ENCODE measurements around the gene PSD2.

Gene PSD2

GRCh38 chr5:139837711-139838380, 42.2 kb downstream of the PSD2 start:
- DNase-seq (ENCODE audit: low spot score) = no peak

GRCh38 chr5:139838381-139839197, 43.0 kb downstream of the PSD2 start:
- DNase-seq (ENCODE audit: low spot score) = no peak

GRCh38 chr5:139839232-139839815, 43.7 kb downstream of the PSD2 start:
- DNase-seq (ENCODE audit: low spot score) = no peak

GRCh38 chr5:139839918-139840317, 44.3 kb downstream of the PSD2 start:
- DNase-seq (ENCODE audit: low spot score) = no peak

- DNase-seq (ENCODE audit: low spot score) = no peak
Measured at GRCh38 chr5:139841549-139841948, 45.9 kb downstream of the PSD2 start.

GRCh38 chr5:139842321-139842720, 46.7 kb downstream of the PSD2 start:
- DNase-seq (ENCODE audit: low spot score) = no peak

- no peak for DNase-seq (ENCODE audit: low spot score)
Measured at GRCh38 chr5:139843991-139844390, 48.4 kb downstream of the PSD2 start.

- peak; percentile 91 for DNase-seq (ENCODE audit: low spot score)
Measured at GRCh38 chr5:139844472-139845145, 49.0 kb downstream of the PSD2 start.

- no peak for DNase-seq (ENCODE audit: low spot score)
Measured at GRCh38 chr5:139845846-139846681, 50.5 kb downstream of the PSD2 start.

GRCh38 chr5:139847091-139847490, 51.5 kb downstream of the PSD2 start:
- no peak for DNase-seq (ENCODE audit: low spot score)

- DNase-seq (ENCODE audit: low spot score) = peak; percentile 88
Measured at GRCh38 chr5:139847790-139848507, 52.3 kb downstream of the PSD2 start.

- DNase-seq (ENCODE audit: low spot score) = peak; percentile 71
Measured at GRCh38 chr5:139848508-139849100, 53.0 kb downstream of the PSD2 start.

GRCh38 chr5:139849501-139849900, 53.9 kb downstream of the PSD2 start:
- no peak for DNase-seq (ENCODE audit: low spot score)

- DNase-seq (ENCODE audit: low spot score) = no peak
Measured at GRCh38 chr5:139849942-139850341, 54.3 kb downstream of the PSD2 start.

GRCh38 chr5:139850423-139851016, 54.9 kb downstream of the PSD2 start:
- DNase-seq (ENCODE audit: low spot score) = no peak

- DNase-seq (ENCODE audit: low spot score) = no peak
Measured at GRCh38 chr5:139851558-139851957, 56.0 kb downstream of the PSD2 start.

GRCh38 chr5:139852696-139853095, 57.1 kb downstream of the PSD2 start:
- no peak for DNase-seq (ENCODE audit: low spot score)

- DNase-seq (ENCODE audit: low spot score) = no peak
Measured at GRCh38 chr5:139854029-139854605, 58.5 kb downstream of the PSD2 start.

GRCh38 chr5:139854953-139855352, 59.3 kb downstream of the PSD2 start:
- no peak for DNase-seq (ENCODE audit: low spot score)

GRCh38 chr5:139855451-139855850, 59.8 kb downstream of the PSD2 start:
- DNase-seq (ENCODE audit: low spot score) = no peak

All from iPS-NIHi11 (cell line).